ENCODE measurements around the gene SLC6A17. TPM values are rescaled to one million over a fixed set of nuclear protein-coding genes. Genes with fewer than 3 reads are reported as not detected.

Gene SLC6A17
- polyA plus RNA-seq, 1 donor: 0.33 TPM

DNA sequence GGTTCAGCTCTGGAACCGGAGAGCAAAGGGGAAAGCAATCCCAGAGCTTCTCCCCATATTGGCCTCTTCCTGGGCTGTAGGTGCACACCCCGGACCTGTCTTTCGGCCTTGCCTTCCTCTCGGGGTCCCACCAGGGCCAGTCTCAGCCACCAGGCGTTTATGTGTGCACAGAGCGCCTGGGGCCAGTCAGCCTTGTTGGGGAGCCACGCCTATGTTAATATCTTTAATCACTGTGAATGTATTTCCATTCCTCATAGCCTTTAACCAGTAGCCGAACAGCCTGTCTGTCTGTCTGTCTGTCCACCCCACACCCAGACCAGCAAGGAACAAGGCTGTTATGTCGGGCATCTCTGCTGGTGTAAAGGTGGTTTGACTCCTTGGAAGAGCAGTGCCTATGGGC, 78.6 kb downstream of the SLC6A17 start:
- no peak overlapping the region for H3K27ac ChIP-seq (ENCODE audit: low read length)

GRCh38 chr1:110229348-110230001, 79.2 kb downstream of the SLC6A17 start:
- Histone ChIP-seq H3K36me3 (ENCODE audit: control insufficient read depth, insufficient read depth, low read length) (peaks cover 2% of the 10 kb centered on the region), H3K27me3 (ENCODE audit: control insufficient read depth, insufficient read depth, low read length) (no peaks in the 10 kb centered on the region), H3K4me3 (ENCODE audit: low read length) (no peak overlapping the region), H3K27ac (ENCODE audit: low read length) (no peak overlapping the region), H3K4me1 (ENCODE audit: control insufficient read depth, insufficient read depth, low read length) (no peaks in the 10 kb centered on the region), H3K9me3 (ENCODE audit: control insufficient read depth, low read depth, low read length) (no peaks in the 10 kb centered on the region)
- DNase-seq: no peak
- 95% methylated on average over 4 of the region's 21 CpGs for WGBS (ENCODE audit: insufficient coverage, low lambda C conversion rate)

More for the DNA sequence above, 78.6 kb downstream of the SLC6A17 start:
- no CpG with 5 or more reads among the region's 9 CpGs for WGBS (ENCODE audit: insufficient coverage, low lambda C conversion rate)
- Histone ChIP-seq H3K36me3 (ENCODE audit: control insufficient read depth, insufficient read depth, low read length) (peaks cover 2% of the 10 kb centered on the region), H3K27me3 (ENCODE audit: control insufficient read depth, insufficient read depth, low read length) (no peaks in the 10 kb centered on the region), H3K4me3 (ENCODE audit: low read length) (no peak overlapping the region), H3K9me3 (ENCODE audit: control insufficient read depth, low read depth, low read length) (no peaks in the 10 kb centered on the region), H3K4me1 (ENCODE audit: control insufficient read depth, insufficient read depth, low read length) (no peaks in the 10 kb centered on the region)
- no peak for DNase-seq

DNA sequence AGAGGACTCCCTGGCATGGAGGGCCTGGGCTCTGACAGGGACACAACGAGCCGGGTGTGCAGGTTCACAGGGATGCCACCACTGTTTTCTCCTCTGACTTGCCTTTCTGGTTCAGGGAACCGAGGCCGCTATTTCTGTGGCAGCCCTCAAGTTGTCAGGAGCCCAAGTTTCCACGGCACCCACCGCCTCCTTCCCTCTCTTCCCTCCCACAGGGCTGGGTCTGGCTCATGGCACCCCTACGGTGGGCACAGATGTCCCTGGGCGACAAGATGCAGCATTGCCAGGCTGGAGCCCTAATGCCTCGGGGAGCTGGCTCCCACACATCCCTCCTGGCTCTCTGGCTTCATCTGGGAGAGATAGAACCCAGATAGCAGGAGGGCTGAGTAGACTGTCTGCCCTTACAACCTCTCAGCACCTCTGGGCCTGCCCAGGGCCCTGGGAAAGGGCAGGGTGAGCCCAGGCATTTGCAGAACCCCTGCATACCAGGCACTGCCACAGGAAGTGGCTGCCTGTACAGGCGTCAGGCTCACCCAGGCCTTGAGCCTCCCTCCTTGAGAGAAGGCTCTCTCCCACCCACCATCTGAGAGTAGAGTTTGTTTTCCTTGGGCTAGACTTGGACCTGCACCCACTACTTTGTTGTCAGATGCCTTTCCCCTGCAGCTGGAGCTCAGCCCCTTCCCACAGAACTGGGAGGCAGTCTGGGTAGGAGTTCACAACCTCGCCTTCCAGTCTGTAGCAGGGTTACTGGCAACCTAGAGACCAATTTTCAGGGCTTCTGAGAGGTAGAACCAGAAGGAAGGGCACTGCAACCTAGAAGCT, 80.3 kb downstream of the SLC6A17 start:
- Histone ChIP-seq H3K27ac (ENCODE audit: low read length) (no peak overlapping the region), H3K4me3 (ENCODE audit: low read length) (no peak overlapping the region), H3K4me1 (ENCODE audit: control insufficient read depth, insufficient read depth, low read length) (no peaks in the 10 kb centered on the region), H3K9me3 (ENCODE audit: control insufficient read depth, low read depth, low read length) (no peaks in the 10 kb centered on the region), H3K27me3 (ENCODE audit: control insufficient read depth, insufficient read depth, low read length) (no peaks in the 10 kb centered on the region), H3K36me3 (ENCODE audit: control insufficient read depth, insufficient read depth, low read length) (peaks cover 2% of the 10 kb centered on the region)
- no peak for DNase-seq
- no CpG with 5 or more reads among the region's 11 CpGs for WGBS (ENCODE audit: insufficient coverage, low lambda C conversion rate)

- no peak overlapping the region for H3K4me3 ChIP-seq (ENCODE audit: low read length)
- no peaks in the 10 kb centered on the region for H3K4me1 ChIP-seq (ENCODE audit: control insufficient read depth, insufficient read depth, low read length)
- no peak for DNase-seq
- no peaks in the 10 kb centered on the region for H3K27me3 ChIP-seq (ENCODE audit: control insufficient read depth, insufficient read depth, low read length)
- WGBS (ENCODE audit: insufficient coverage, low lambda C conversion rate): no CpG with 5 or more reads among the region's 2 CpGs
- H3K27ac ChIP-seq (ENCODE audit: low read length): no peak overlapping the region
- H3K9me3 ChIP-seq (ENCODE audit: control insufficient read depth, low read depth, low read length): no peaks in the 10 kb centered on the region
- peaks cover 2% of the 10 kb centered on the region for H3K36me3 ChIP-seq (ENCODE audit: control insufficient read depth, insufficient read depth, low read length)
These were observed 83.6 kb downstream of the SLC6A17 start for GRCh38 chr1:110233861-110234260.

DNA sequence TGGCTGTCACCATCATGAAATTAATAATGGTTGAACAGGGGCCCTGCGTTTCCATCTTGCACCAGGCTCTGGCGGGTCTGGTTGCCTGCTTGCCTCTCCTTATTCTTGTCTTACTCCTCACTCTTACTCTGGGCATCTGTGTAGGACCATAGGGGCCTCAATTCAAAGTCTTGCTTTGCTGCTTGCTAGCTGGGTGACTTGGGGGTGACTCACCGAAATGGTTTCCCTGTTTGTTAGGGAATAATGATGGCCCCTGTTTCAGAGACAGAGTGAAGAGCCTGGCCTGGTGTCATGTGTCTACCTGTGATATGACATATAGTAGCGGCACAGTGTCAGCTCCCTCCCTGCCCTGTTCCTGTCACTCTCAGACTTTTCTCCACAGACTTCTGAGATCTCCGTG, 84.4 kb downstream of the SLC6A17 start:
- no CpG with 5 or more reads among the region's 5 CpGs for whole genome bisulfite sequencing (ENCODE audit: insufficient coverage, low lambda C conversion rate)
- Histone ChIP-seq H3K9me3 (ENCODE audit: control insufficient read depth, low read depth, low read length) (no peaks in the 10 kb centered on the region), H3K27me3 (ENCODE audit: control insufficient read depth, insufficient read depth, low read length) (no peaks in the 10 kb centered on the region), H3K27ac (ENCODE audit: low read length) (no peak overlapping the region), H3K4me1 (ENCODE audit: control insufficient read depth, insufficient read depth, low read length) (no peaks in the 10 kb centered on the region), H3K36me3 (ENCODE audit: control insufficient read depth, insufficient read depth, low read length) (peaks cover 2% of the 10 kb centered on the region), H3K4me3 (ENCODE audit: low read length) (no peak overlapping the region)
- DNase-seq: no peak

DNA sequence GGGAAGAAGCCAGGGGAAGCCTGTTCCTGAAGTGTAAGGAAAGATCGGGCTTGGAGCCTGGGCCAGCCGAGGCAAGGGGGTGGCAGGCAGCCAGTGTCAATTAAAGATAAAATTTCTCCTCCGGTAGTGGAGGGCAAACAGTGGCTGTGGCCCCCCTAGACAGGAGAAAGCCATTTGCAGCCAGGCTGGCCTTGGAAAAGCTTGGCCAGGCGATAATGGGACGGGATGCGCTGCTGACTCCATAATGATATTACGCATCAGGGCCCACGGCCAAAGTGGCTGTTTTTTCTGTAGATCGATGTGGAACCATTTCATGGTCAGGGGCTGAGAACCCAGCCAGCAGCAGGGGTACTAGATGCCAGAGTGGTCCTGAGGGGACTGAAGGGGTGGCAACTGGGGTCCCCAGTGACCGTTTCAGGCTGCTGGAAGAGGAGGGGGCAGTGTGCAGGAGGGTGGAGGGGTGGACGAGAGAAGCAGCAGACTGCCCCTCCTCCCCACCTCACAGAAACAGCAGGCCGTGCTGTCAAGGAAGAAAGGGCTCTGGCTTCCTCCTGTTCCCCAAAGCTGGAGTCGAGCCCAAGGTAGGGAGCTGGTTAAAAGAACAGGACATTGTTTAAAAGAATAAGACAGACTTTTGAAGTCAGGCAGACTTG, 85.0 kb downstream of the SLC6A17 start:
- Histone ChIP-seq H3K4me3 (ENCODE audit: low read length) (no peak overlapping the region), H3K4me1 (ENCODE audit: control insufficient read depth, insufficient read depth, low read length) (no peaks in the 10 kb centered on the region), H3K9me3 (ENCODE audit: control insufficient read depth, low read depth, low read length) (no peaks in the 10 kb centered on the region), H3K27ac (ENCODE audit: low read length) (no peak overlapping the region), H3K27me3 (ENCODE audit: control insufficient read depth, insufficient read depth, low read length) (no peaks in the 10 kb centered on the region), H3K36me3 (ENCODE audit: control insufficient read depth, insufficient read depth, low read length) (peaks cover 2% of the 10 kb centered on the region)
- no CpG with 5 or more reads among the region's 13 CpGs for WGBS (ENCODE audit: insufficient coverage, low lambda C conversion rate)
- no peak for DNase-seq

DNA sequence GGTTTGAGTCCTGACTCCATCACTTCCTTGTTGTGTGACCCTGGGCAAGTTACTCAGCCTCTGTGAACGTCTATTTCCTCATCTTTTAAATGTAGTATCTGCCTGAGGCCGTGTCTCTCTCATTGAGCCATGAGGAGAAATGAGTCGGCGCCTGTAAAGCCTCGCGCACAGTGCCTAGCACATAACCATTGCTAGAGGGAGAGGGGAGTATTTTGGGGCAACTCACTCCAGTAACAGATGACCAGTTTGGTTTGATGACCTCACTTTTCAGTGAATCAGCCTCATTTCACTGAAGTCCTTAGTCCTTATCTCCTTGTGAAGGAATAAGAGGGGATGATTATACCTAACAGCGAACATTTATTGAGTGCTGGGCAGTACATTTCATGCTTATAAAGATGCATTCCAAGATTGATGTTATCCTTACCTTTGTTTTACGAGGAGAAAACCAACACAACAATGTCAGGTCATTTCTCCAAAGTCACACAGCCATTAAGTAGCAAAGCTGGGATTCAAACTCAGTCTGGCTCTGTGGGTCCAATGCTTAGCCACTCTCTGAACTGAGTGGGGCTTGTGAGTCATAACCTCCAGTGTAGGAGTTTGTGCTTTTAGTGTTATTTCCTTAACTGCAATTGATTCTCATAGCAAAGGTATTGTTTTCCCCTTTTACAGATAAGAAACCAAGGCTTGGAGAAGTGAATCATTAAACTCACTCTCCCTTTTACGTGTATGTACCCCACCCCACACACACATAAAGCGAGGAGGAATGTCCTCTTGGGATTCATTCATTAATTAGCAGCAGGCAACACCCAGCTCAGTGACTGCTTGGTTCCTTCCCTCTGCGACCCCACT, 85.8 kb downstream of the SLC6A17 start:
- peak in 1 of 2 donors; percentile 26 for DNase-seq

GRCh38 chr1:110237386-110238152, 87.3 kb downstream of the SLC6A17 start:
- DNase-seq: no peak
- 92% methylated on average over 4 of the region's 13 CpGs for WGBS (ENCODE audit: insufficient coverage, low lambda C conversion rate)

More for the DNA sequence above, 85.8 kb downstream of the SLC6A17 start:
- H3K4me1 ChIP-seq (ENCODE audit: control insufficient read depth, insufficient read depth, low read length): no peaks in the 10 kb centered on the region
- 40% methylated on average over 1 of the region's 11 CpGs for WGBS (ENCODE audit: insufficient coverage, low lambda C conversion rate)
- peaks cover 2% of the 10 kb centered on the region for H3K36me3 ChIP-seq (ENCODE audit: control insufficient read depth, insufficient read depth, low read length)
- no peaks in the 10 kb centered on the region for H3K9me3 ChIP-seq (ENCODE audit: control insufficient read depth, low read depth, low read length)
- H3K27ac ChIP-seq (ENCODE audit: low read length): no peak overlapping the region
- H3K27me3 ChIP-seq (ENCODE audit: control insufficient read depth, insufficient read depth, low read length): no peaks in the 10 kb centered on the region
- no peak overlapping the region for H3K4me3 ChIP-seq (ENCODE audit: low read length)

DNA sequence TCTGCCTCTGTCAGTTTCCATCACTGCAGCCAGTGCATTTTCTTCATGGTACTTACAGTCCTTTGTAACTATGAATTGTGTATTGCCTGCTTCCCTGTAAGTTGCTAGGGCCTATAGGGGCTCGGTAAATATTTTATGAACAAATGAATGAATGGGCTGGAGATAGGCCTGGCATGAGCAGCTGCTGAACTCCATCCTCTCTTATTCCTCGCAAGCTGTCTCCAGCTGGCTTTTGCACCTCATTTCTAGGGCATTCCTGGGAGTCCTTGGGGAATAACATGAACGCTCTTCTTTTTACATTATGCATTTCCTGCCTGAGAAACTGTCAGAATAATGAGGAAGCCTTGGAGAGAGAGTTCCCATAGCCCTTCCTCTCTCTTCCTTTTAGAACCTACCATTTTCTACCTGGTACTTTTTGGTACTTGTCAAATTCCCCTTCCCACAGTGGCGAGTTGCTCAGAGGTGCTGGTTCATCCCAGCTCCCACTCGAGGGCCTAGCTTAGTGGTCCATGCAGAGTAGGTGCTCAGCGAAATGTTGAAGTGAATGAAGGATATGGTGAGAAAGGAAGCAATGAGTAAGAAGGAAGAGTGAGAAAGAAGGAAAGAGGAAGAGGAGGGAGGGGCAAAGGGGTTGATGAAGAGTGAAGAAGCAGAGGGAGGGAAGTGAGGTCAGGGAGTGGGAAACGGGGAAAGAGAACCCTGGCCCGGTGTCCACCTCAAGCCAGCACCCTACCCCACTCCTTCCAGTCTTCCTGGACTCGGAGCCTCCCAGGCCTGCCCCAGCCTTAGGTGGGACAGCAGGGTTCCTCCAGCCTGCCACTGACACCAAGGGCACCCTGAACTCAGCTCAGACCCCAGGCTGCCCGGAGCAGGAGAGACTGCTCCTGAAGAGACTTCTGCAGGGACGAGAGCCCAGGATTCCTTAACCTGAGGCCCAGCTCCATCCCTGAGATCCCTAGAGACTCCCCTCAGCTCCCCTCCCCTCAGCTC, 89.4 kb downstream of the SLC6A17 start:
- Histone ChIP-seq H3K9me3 (ENCODE audit: control insufficient read depth, low read depth, low read length) (no peaks in the 10 kb centered on the region), H3K36me3 (ENCODE audit: control insufficient read depth, insufficient read depth, low read length) (no peaks in the 10 kb centered on the region), H3K27me3 (ENCODE audit: control insufficient read depth, insufficient read depth, low read length) (no peaks in the 10 kb centered on the region), H3K27ac (ENCODE audit: low read length) (no peak overlapping the region), H3K4me1 (ENCODE audit: control insufficient read depth, insufficient read depth, low read length) (no peaks in the 10 kb centered on the region), H3K4me3 (ENCODE audit: low read length) (no peak overlapping the region)
- DNase-seq: no peak
- WGBS (ENCODE audit: insufficient coverage, low lambda C conversion rate): 93% methylated on average over 4 of the region's 11 CpGs

More at GRCh38 chr1:110237386-110238152, 87.3 kb downstream of the SLC6A17 start:
- peaks cover under 1% of the 10 kb centered on the region for H3K36me3 ChIP-seq (ENCODE audit: control insufficient read depth, insufficient read depth, low read length)
- no peaks in the 10 kb centered on the region for H3K4me1 ChIP-seq (ENCODE audit: control insufficient read depth, insufficient read depth, low read length)
- H3K9me3 ChIP-seq (ENCODE audit: control insufficient read depth, low read depth, low read length): no peaks in the 10 kb centered on the region
- no peaks in the 10 kb centered on the region for H3K27me3 ChIP-seq (ENCODE audit: control insufficient read depth, insufficient read depth, low read length)
- no peak overlapping the region for H3K27ac ChIP-seq (ENCODE audit: low read length)
- H3K4me3 ChIP-seq (ENCODE audit: low read length): no peak overlapping the region
